H1 (cell line): ENCODE data around the gene ATP5F1E.

ENCODE experiments used
- ASH2L ChIP-seq: fragments of 200-600, 300-600 bp; sonication (generic); IDR thresholded peaks from one replicate; pipeline ENCODE4 v1.7.1; 2017; ENCODE audit warnings: low read length
- BACH1 ChIP-seq: IDR thresholded peaks from 2 replicates; pipeline ENCODE4 v1.6.1; 2012; ENCODE audit warnings: low read length, improper control_type of control experiment
- CEBPB ChIP-seq: IDR thresholded peaks from 2 replicates; pipeline ENCODE4 v1.6.1; 2012; ENCODE audit warnings: low read depth, low read length
- CHD1 ChIP-seq: IDR thresholded peaks from 2 replicates; pipeline ENCODE4 v1.6.1; 2012; ENCODE audit warnings: low read depth, low read length, improper control_type of control experiment
- CTCF ChIP-seq, 3 experiments: IDR thresholded peaks; 1 replicate in 2 of 3; 2 replicates in 1 of 3; pipeline versions ENCODE4 v1.5.1 to v1.6.1; 2011; ENCODE audit warnings: low read length in 3 of 3, mild to moderate bottlenecking in 3 of 3, inconsistent platforms in 2 of 3, low read depth in 1 of 3, moderate library complexity in 1 of 3; ENCODE audit not compliant: insufficient read depth in 1 of 3; ENCODE audit errors: control extremely low read depth in 1 of 3
- POLR2A ChIP-seq, 2 experiments: IDR thresholded peaks; 1 replicate in 1 of 2; 2 replicates in 1 of 2; pipeline ENCODE4 v1.6.1; 2011; ENCODE audit warnings: low read depth in 2 of 2, low read length in 2 of 2, mild to moderate bottlenecking in 2 of 2; ENCODE audit errors: control extremely low read depth in 1 of 2
- SIN3A ChIP-seq, 2 experiments: IDR thresholded peaks in 1 of 2; conservative IDR thresholded peaks in 1 of 2; 2 replicates each; pipeline ENCODE4 v1.6.1; 2011 to 2012; ENCODE audit warnings: low read length in 2 of 2, improper control_type of control experiment in 1 of 2, low read depth in 1 of 2, mild to moderate bottlenecking in 1 of 2
- SRF ChIP-seq: IDR thresholded peaks from 2 replicates; pipeline ENCODE4 v1.6.1; 2011; ENCODE audit warnings: mild to moderate bottlenecking, low read depth, low read length, moderate library complexity
- ZNF274 ChIP-seq: IDR thresholded peaks from 2 replicates; pipeline ENCODE4 v1.7.0; 2012; ENCODE audit warnings: low read length, borderline replicate concordance; ENCODE audit errors: extremely low read depth

GRCh38 chr20:59008715-59009336 lies 23.3 kb downstream of the ATP5F1E start:
- no peak for TF ChIP-seq BACH1
- TF ChIP-seq POLR2A (IDR thresholded peaks at IDR 0.05; ENCODE audit: control extremely low read depth in 1 of 2, low read depth in 2 of 2, low read length in 2 of 2): no peak
- no peak for TF ChIP-seq ZNF274
- TF ChIP-seq SIN3A (conservative IDR thresholded peaks at IDR 0.05 in 1 of 2, IDR thresholded peaks at IDR 0.05 in 1 of 2; ENCODE audit: low read depth in 1 of 2, low read length in 2 of 2): no peak
- no peak for TF ChIP-seq CTCF (IDR thresholded peaks at IDR 0.05; ENCODE audit: control extremely low read depth in 1 of 3, insufficient read depth in 1 of 3, low read depth in 1 of 3, low read length in 3 of 3)
- TF ChIP-seq CEBPB: no peak
- no peak for TF ChIP-seq SRF
- no peak for TF ChIP-seq CHD1
- TF ChIP-seq ASH2L: no peak
